GM12878 (cell line): ENCODE data around the gene NEURL4. TPM values are rescaled to one million over a fixed set of nuclear protein-coding genes. Genes with fewer than 3 reads are reported as not detected.

Experiments used
- ATAC-seq: fragments of 200-7000 bp; cut with Tn5 transposase; 3 replicates; pipeline ENCODE4 v1.9.1; 2020; ENCODE audit warnings: mild to moderate bottlenecking, moderate library complexity
- BruUV-seq: library from RNA; stranded (reverse); fragments of 400-500 nt; replicated peaks from 2 replicates; lab custom pipeline; 2021; lab: Mats Ljungman, UMichigan
- CTCF ChIA-PET: fragments of 300-600 bp; sonication (Branson Sonifier 250); formaldehyde crosslinking; extraction: SDS; loops from one replicate; lab custom pipeline; 2021; ENCODE audit warnings: inconsistent platforms; lab: Yijun Ruan, JAX
- POLR2A ChIA-PET: fragments of 350-600 bp; formaldehyde crosslinking; extraction: SDS; loops from one replicate; lab custom pipeline; 2021; ENCODE audit warnings: inconsistent platforms; lab: Charles Lee
- RAD21 ChIA-PET: fragments of 300-600 bp; sonication (Branson Sonifier 250); formaldehyde crosslinking; loops from one replicate; lab custom pipeline; 2023; ENCODE audit warnings: antibody characterized with exemption; ENCODE audit not compliant: unreplicated experiment; lab: Charles Lee
- SMC1A ChIA-PET: fragments of 300-600 bp; sonication (Branson Sonifier 250); formaldehyde crosslinking; loops from one replicate; lab custom pipeline; 2023; ENCODE audit not compliant: unreplicated experiment, uncharacterized antibody; lab: Charles Lee
- DNase-seq: peaks from one replicate; pipeline ENCODE4 v3.0.0-alpha.2; 2011; ENCODE audit warnings: low read depth, low spot score
- FAIRE-seq: peaks from 3 replicates; lab custom pipeline; 2011; peaks lifted over from hg19 to GRCh38; lab: Jason Lieb, UNC
- H2AFZ ChIP-seq: 2 replicates; pipeline ENCODE4 v1.6.0; 2011; ENCODE audit warnings: low read depth, low read length, control low read depth; ENCODE audit not compliant: control insufficient read depth
- H3K27ac ChIP-seq: 2 replicates; pipeline ENCODE4 v1.5.1; 2011; ENCODE audit warnings: control low read depth; ENCODE audit not compliant: control insufficient read depth, insufficient read depth
- H3K27me3 ChIP-seq, 2 experiments: replicated peaks in 1 of 2; 2 replicates each; pipeline versions ENCODE4 v1.6.0 to v1.6.1; 2011; ENCODE audit warnings: low read length in 1 of 2; ENCODE audit not compliant: control insufficient read depth in 2 of 2, insufficient read depth in 2 of 2
- H3K36me3 ChIP-seq, 2 experiments: 2 replicates each; pipeline ENCODE4 v1.5.1; 2011; ENCODE audit warnings: low read length in 1 of 2; ENCODE audit not compliant: control insufficient read depth in 2 of 2, insufficient read depth in 2 of 2
- H3K4me1 ChIP-seq: 2 replicates; pipeline ENCODE4 v1.6.1; 2011; ENCODE audit warnings: mild to moderate bottlenecking, low read length, moderate library complexity, mixed read lengths; ENCODE audit not compliant: control insufficient read depth, insufficient read depth
- H3K4me2 ChIP-seq: 2 replicates; pipeline ENCODE4 v1.6.0; 2011; ENCODE audit warnings: control low read depth; ENCODE audit not compliant: control insufficient read depth, insufficient read depth
- H3K4me3 ChIP-seq: fragments of 200-600 bp; sonication (generic); 2 replicates; pipeline ENCODE4 v1.5.1; 2016
- H3K79me2 ChIP-seq: 2 replicates; pipeline ENCODE4 v1.6.0; 2011; ENCODE audit warnings: low read length; ENCODE audit not compliant: control insufficient read depth, insufficient read depth
- H3K9ac ChIP-seq: 2 replicates; pipeline ENCODE4 v1.8.0; 2011; ENCODE audit warnings: low read length, control low read depth, mixed read lengths; ENCODE audit not compliant: control insufficient read depth, insufficient read depth
- H3K9me3 ChIP-seq: replicated peaks from 3 replicates; pipeline ENCODE4 v1.5.1; 2011; ENCODE audit warnings: mild to moderate bottlenecking, low read length; ENCODE audit not compliant: control insufficient read depth, insufficient read depth
- H4K20me1 ChIP-seq: 2 replicates; pipeline ENCODE4 v1.6.0; 2011; ENCODE audit not compliant: control insufficient read depth, insufficient read depth
- BMI1 ChIP-seq: fragments of 450-650 bp; IDR thresholded peaks from 2 replicates; pipeline ENCODE4 v1.6.1; 2016; ENCODE audit warnings: mild to moderate bottlenecking, moderate library complexity, borderline replicate concordance
- CBX3 ChIP-seq: fragments of 200-600 bp; sonication (generic); IDR thresholded peaks from 2 replicates; pipeline ENCODE4 v1.6.1; 2016; ENCODE audit warnings: low read depth, borderline replicate concordance
- CHD1 ChIP-seq: IDR thresholded peaks from 2 replicates; pipeline ENCODE4 v1.6.1; 2012; ENCODE audit warnings: low read depth, low read length, improper control_type of control experiment
- HDGF ChIP-seq: fragments of 450-650 bp; IDR thresholded peaks from 2 replicates; pipeline ENCODE4 v1.6.1; 2016; ENCODE audit warnings: antibody characterized with exemption
- KAT2A ChIP-seq: conservative IDR thresholded peaks from 2 replicates; pipeline ENCODE4 v1.6.1; 2011; ENCODE audit warnings: low read depth, low read length; ENCODE audit not compliant: control insufficient read depth
- MXI1 ChIP-seq: fragments of 150-350 bp; IDR thresholded peaks from 2 replicates; pipeline ENCODE4 v1.6.1; 2011; ENCODE audit warnings: low read depth, mild to moderate bottlenecking, inconsistent platforms, low read length, improper control_type of control experiment
- NR2F1 ChIP-seq: fragments of 450-650 bp; conservative IDR thresholded peaks from 2 replicates; pipeline ENCODE4 v1.6.1; 2017; ENCODE audit warnings: mild to moderate bottlenecking
- SIN3A ChIP-seq: IDR thresholded peaks from 2 replicates; pipeline ENCODE4 v1.6.1; 2012; ENCODE audit warnings: low read depth, low read length, improper control_type of control experiment
- SREBF1 ChIP-seq: IDR thresholded peaks from 2 replicates; pipeline ENCODE4 v1.6.1; 2012; ENCODE audit warnings: mild to moderate bottlenecking, low read length
- STAT1 ChIP-seq: fragments of 450-650 bp; conservative IDR thresholded peaks from 2 replicates; pipeline ENCODE4 v1.6.1; 2014; ENCODE audit warnings: antibody characterized with exemption, mild to moderate bottlenecking
- STAT3 ChIP-seq: IDR thresholded peaks from 2 replicates; pipeline ENCODE4 v1.6.1; 2011; ENCODE audit warnings: low read depth, low read length, improper control_type of control experiment
- SUZ12 ChIP-seq: fragments of 200-600 bp; sonication (generic); IDR thresholded peaks from one replicate; pipeline ENCODE4 v1.6.1; 2018; ENCODE audit warnings: antibody characterized with exemption, mild to moderate bottlenecking; ENCODE audit not compliant: unreplicated experiment
- WRNIP1 ChIP-seq: IDR thresholded peaks from 2 replicates; pipeline ENCODE4 v1.6.1; 2011; ENCODE audit warnings: low read depth, low read length, improper control_type of control experiment, borderline replicate concordance
- ZBED1 ChIP-seq: IDR thresholded peaks from 2 replicates; pipeline ENCODE4 v1.6.1; 2016; ENCODE audit warnings: borderline replicate concordance
- ZNF274 ChIP-seq: IDR thresholded peaks from one replicate; pipeline ENCODE4 v1.8.0; 2011; ENCODE audit not compliant: insufficient read length, insufficient read depth
- WGBS: methylation state at CpG from one replicate; pipeline ENCODE4 v1.1.6; 2016; ENCODE audit warnings: low lambda C conversion rate; ENCODE audit not compliant: insufficient replicate concordance, insufficient coverage; ENCODE audit errors: missing lambda C conversion rate; 5-methylcytosine and 5-hydroxymethylcytosine counted together
- in situ Hi-C: fragments of 300-500 bp; cut with MboI; formaldehyde crosslinking; loops from 9 replicates; pipeline ENCODE4 v1.14.3; 2018; ENCODE audit warnings: mixed read lengths
- intact Hi-C: fragments of 100-400 bp; cut with micrococcal nuclease; formaldehyde crosslinking; loops from one replicate; pipeline ENCODE4 v1.14.2; 2022; ENCODE audit not compliant: unreplicated experiment
- polyA plus RNA-seq, 11 experiments: library from polyadenylated mRNA; depleted of rRNA in 4 of 11; unstranded in 6 of 11; stranded (reverse) in 5 of 11; fragments of >200 nt; fragmentation: Nextera tagmentation in 4 of 11; fragmentation: Illumina TruSeq in 1 of 11; extraction: Ambion mirVana in 4 of 11; extraction: Trizol in 1 of 11; gene quantifications; 1 replicate in 1 of 11; 2 replicates in 10 of 11; pipeline versions ENCODE4 v1.2.1 to v1.2.3, GENCODE V29; 2011 to 2016; ENCODE audit warnings: inconsistent platforms in 2 of 11, missing spikeins in 2 of 11, low read depth in 1 of 11
- total RNA-seq, 4 experiments: library from RNA; depleted of rRNA in 3 of 4; stranded (reverse); fragments of >200 nt in 3 of 4; fragmentation: Illumina TruSeq in 1 of 4; extraction: Trizol in 1 of 4; gene quantifications; 2 replicates each; pipeline versions ENCODE4 v1.2.1 to v1.2.3, GENCODE V29; 2013 to 2021
- TF ChIP-seq, protein P1 (sequence below): fragments of 150-350 bp; IDR thresholded peaks from 2 replicates; pipeline ENCODE4 v1.6.1; 2016; ENCODE audit warnings: low read depth, low read length
- TF ChIP-seq, protein P2 (sequence below): IDR thresholded peaks from 2 replicates; pipeline ENCODE4 v1.6.1; 2011; ENCODE audit warnings: borderline replicate concordance, low read depth, mild to moderate bottlenecking, moderate library complexity, mixed read lengths, low read length; ENCODE audit not compliant: insufficient read depth; ENCODE audit errors: extremely low read length
- TF ChIP-seq, protein P3 (sequence below): IDR thresholded peaks from 2 replicates; pipeline ENCODE4 v1.6.1; 2012; ENCODE audit warnings: low read depth, low read length, improper control_type of control experiment
- TF ChIP-seq, protein P4 (sequence below): fragments of 450-650 bp; IDR thresholded peaks from 2 replicates; pipeline ENCODE4 v1.6.1; 2017; ENCODE audit warnings: mild to moderate bottlenecking, low read depth, inconsistent platforms; ENCODE audit not compliant: poor library complexity, severe bottlenecking

The NEURL4 gene
- total and polyA plus RNA-seq, 10 of the 15 experiments (the other 5 are each of a cell fraction or from before 2014, with no cell fraction given), result 0.03 to 41.9 (median 10.0) TPM

DNA sequence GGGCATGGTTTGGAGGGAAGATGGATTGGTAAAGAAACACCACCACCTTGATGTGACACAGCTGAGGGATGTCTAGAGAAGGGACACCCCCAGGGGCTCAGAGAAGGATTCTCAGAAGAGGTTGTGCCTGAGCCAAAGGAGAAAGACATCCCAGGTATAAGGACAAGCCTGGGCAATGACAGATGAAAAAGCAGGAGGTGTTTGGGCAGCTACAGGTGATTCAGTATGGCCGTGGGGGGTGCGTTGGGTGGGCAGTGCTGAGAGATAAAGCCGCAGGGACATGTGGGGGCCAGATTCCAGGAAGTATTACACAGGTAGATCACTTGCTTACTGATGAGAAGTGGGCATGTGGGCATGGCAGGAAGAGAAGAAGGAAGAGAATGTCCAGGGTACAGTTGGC lies 32.8 kb upstream of the NEURL4 start:
- intact Hi-C loops (no loop called here), in situ Hi-C loops (no loop called here)
- H3K9me3 ChIP-seq, result no peaks in the 10 kb centered on the region
- H3K27ac ChIP-seq, result no peak overlapping the region
- H3K79me2 ChIP-seq, result no peaks in the 10 kb centered on the region
- no peak for ATAC-seq
- ChIA-PET CTCF (interaction anchor here (1.4 to 3.5 kb wide), 2 partner anchors 11 to 152 kb away, joined by 4 to 15 read pairs; no protein-coding TSS in a partner anchor), SMC1A (interaction anchor here (1.0 kb wide), 1 partner anchor 104 kb away, joined by 3 read pairs; no protein-coding TSS in a partner anchor), POLR2A (interaction anchor here (0.7 to 1.0 kb wide), 2 partner anchors 41 to 98 kb away, joined by 4 to 6 read pairs; partner anchors contain the start of gene TMEM256), RAD21 (interaction anchor here (0.9 to 1.0 kb wide), 2 partner anchors 8 to 198 kb away, joined by 3 to 4 read pairs; no protein-coding TSS in a partner anchor)
- WGBS, result 12% methylated on average over 3 of the region's 3 CpGs
- no peak for FAIRE-seq
- no peak overlapping the region for H3K9ac ChIP-seq
- no peak for DNase-seq
- H3K4me1 ChIP-seq, result no peaks in the 10 kb centered on the region
- BruUV-seq, result no TSS peak
- no peaks in the 10 kb centered on the region for H4K20me1 ChIP-seq
- no peaks in the 10 kb centered on the region for H3K27me3 ChIP-seq
- no peaks in the 10 kb centered on the region for H3K36me3 ChIP-seq
- TF ChIP-seq, protein P1, sequence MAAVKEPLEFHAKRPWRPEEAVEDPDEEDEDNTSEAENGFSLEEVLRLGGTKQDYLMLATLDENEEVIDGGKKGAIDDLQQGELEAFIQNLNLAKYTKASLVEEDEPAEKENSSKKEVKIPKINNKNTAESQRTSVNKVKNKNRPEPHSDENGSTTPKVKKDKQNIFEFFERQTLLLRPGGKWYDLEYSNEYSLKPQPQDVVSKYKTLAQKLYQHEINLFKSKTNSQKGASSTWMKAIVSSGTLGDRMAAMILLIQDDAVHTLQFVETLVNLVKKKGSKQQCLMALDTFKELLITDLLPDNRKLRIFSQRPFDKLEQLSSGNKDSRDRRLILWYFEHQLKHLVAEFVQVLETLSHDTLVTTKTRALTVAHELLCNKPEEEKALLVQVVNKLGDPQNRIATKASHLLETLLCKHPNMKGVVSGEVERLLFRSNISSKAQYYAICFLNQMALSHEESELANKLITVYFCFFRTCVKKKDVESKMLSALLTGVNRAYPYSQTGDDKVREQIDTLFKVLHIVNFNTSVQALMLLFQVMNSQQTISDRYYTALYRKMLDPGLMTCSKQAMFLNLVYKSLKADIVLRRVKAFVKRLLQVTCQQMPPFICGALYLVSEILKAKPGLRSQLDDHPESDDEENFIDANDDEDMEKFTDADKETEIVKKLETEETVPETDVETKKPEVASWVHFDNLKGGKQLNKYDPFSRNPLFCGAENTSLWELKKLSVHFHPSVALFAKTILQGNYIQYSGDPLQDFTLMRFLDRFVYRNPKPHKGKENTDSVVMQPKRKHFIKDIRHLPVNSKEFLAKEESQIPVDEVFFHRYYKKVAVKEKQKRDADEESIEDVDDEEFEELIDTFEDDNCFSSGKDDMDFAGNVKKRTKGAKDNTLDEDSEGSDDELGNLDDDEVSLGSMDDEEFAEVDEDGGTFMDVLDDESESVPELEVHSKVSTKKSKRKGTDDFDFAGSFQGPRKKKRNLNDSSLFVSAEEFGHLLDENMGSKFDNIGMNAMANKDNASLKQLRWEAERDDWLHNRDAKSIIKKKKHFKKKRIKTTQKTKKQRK, result no peak
- TF ChIP-seq KAT2A (no peak), SUZ12 (no peak), ZBED1 (no peak), STAT1 (no peak), BMI1 (no peak), SREBF1 (no peak), WRNIP1 (no peak), MXI1 (no peak), NR2F1 (no peak), ZNF274 (no peak), SIN3A (no peak), HDGF (no peak), CBX3 (no peak), STAT3 (no peak), CHD1 (no peak)
- TF ChIP-seq, protein P2, sequence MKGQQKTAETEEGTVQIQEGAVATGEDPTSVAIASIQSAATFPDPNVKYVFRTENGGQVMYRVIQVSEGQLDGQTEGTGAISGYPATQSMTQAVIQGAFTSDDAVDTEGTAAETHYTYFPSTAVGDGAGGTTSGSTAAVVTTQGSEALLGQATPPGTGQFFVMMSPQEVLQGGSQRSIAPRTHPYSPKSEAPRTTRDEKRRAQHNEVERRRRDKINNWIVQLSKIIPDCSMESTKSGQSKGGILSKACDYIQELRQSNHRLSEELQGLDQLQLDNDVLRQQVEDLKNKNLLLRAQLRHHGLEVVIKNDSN, result no peak
- TF ChIP-seq, protein P3, sequence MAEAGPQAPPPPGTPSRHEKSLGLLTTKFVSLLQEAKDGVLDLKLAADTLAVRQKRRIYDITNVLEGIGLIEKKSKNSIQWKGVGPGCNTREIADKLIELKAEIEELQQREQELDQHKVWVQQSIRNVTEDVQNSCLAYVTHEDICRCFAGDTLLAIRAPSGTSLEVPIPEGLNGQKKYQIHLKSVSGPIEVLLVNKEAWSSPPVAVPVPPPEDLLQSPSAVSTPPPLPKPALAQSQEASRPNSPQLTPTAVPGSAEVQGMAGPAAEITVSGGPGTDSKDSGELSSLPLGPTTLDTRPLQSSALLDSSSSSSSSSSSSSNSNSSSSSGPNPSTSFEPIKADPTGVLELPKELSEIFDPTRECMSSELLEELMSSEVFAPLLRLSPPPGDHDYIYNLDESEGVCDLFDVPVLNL, result no peak
- TF ChIP-seq, protein P4, sequence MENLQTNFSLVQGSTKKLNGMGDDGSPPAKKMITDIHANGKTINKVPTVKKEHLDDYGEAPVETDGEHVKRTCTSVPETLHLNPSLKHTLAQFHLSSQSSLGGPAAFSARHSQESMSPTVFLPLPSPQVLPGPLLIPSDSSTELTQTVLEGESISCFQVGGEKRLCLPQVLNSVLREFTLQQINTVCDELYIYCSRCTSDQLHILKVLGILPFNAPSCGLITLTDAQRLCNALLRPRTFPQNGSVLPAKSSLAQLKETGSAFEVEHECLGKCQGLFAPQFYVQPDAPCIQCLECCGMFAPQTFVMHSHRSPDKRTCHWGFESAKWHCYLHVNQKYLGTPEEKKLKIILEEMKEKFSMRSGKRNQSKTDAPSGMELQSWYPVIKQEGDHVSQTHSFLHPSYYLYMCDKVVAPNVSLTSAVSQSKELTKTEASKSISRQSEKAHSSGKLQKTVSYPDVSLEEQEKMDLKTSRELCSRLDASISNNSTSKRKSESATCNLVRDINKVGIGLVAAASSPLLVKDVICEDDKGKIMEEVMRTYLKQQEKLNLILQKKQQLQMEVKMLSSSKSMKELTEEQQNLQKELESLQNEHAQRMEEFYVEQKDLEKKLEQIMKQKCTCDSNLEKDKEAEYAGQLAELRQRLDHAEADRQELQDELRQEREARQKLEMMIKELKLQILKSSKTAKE, result no peak
- H2AFZ ChIP-seq, result no peak overlapping the region
- no peak overlapping the region for H3K4me2 ChIP-seq
- H3K4me3 ChIP-seq, result no peak overlapping the region
